Heart left ventricle (tissue), 13 donors: ENCODE measurements around the gene PUM1.

ENCODE experiments used
- POLR2A ChIP-seq, 2 donors: fragments of 450-650 bp; IDR thresholded peaks; one replicate each; pipeline ENCODE4 v1.6.1; 2017; ENCODE audit warnings: antibody characterized with exemption in 2 of 2, mild to moderate bottlenecking in 2 of 2, moderate library complexity in 2 of 2
- TF ChIP-seq, protein P1 (sequence below), 12 donors: fragments of 200-600 bp; sonication (generic) in 4 of 12; IDR thresholded peaks; one replicate each; pipeline versions ENCODE4 v1.5.0 to v1.8.0; 2018 to 2022; ENCODE audit warnings: antibody characterized with exemption in 12 of 12, mild to moderate bottlenecking in 5 of 12
- donor health status: ischemic (EF 13 %, LVEDD 7.1; RV severe dilation, severe dysfunction).
- donor health status: DM: no; HTN: yes; CAD: no.
- donor health status: DM: no; HTN: no; CAD: no.
- donor health status: ischemic (EF 25% LVEDD 6.9; RV normal size, moderate dysfunction).
- donor health status: ischemic (EF 25% LVEDD 5.7; RV mildly dilated, moderate dysfunction).
- donor health status: ischemic (EF 35%, LVEDD 5.7; RV mildly dilated, moderate dysfunction).
- donor health status: nonischemic (EF 11% LVEDD 7.7; RV severe dilation, severe dysfunction).
- donor health status: DM: yes; HTN: yes; CAD: no.
- donor health status: PGD.
- donor health status: ischemic (EF 29% LVEDD 5.4; RV normal size, mild dysfunction).
- donor health status: nonischemic (EF 23%, LVEDD 6.1; RV moderate dilation, normal function).

DNA sequence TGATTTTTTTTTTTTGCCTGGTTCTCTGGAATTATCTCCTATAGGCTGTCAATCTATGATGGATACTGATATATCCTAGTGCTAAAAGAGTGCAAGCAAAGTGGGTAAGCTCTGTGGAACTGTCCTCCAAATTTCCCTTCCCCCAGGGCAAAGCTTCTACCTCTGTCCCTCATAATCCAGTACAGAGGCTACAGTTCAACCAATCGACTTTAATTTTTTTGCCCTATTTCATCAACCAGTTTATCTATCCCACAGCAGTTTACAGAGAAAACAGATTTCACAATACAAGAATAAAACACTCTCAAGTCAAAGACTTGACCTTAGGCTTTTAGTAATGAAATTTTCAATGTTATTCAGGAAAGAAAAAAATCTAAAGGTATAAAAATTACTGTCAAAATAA lies 13.9 kb downstream of the PUM1 start:
- TF ChIP-seq, protein P1, sequence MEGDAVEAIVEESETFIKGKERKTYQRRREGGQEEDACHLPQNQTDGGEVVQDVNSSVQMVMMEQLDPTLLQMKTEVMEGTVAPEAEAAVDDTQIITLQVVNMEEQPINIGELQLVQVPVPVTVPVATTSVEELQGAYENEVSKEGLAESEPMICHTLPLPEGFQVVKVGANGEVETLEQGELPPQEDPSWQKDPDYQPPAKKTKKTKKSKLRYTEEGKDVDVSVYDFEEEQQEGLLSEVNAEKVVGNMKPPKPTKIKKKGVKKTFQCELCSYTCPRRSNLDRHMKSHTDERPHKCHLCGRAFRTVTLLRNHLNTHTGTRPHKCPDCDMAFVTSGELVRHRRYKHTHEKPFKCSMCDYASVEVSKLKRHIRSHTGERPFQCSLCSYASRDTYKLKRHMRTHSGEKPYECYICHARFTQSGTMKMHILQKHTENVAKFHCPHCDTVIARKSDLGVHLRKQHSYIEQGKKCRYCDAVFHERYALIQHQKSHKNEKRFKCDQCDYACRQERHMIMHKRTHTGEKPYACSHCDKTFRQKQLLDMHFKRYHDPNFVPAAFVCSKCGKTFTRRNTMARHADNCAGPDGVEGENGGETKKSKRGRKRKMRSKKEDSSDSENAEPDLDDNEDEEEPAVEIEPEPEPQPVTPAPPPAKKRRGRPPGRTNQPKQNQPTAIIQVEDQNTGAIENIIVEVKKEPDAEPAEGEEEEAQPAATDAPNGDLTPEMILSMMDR (IDR thresholded peaks at IDR 0.05): no peak
- no peak for TF ChIP-seq POLR2A (IDR thresholded peaks at IDR 0.05)
